Measurements from ENCODE around the gene TOPAZ1.

DNA sequence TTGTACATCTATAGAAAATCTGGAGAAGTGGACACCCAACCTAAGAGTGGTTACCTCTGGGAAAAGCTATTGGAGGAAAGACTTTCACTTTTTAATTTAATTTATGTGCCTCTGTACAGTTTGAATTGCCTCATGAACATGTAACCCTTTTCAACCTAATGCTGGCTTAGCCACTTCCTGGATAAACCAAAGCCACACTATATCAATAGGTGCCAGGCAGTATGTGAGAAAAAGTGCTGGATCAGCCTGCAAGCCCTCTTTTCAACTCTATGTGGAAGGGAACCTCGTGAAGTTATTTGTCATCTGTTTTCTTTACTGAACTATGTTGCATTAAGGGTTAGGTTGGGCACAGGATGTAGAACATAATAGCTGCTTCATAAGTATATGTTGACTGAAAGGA lies 9.3 kb upstream of the TOPAZ1 start:
- TF ChIP-seq POLR2A (IDR thresholded peaks at IDR 0.05) = no peak
- TF ChIP-seq, protein P1, sequence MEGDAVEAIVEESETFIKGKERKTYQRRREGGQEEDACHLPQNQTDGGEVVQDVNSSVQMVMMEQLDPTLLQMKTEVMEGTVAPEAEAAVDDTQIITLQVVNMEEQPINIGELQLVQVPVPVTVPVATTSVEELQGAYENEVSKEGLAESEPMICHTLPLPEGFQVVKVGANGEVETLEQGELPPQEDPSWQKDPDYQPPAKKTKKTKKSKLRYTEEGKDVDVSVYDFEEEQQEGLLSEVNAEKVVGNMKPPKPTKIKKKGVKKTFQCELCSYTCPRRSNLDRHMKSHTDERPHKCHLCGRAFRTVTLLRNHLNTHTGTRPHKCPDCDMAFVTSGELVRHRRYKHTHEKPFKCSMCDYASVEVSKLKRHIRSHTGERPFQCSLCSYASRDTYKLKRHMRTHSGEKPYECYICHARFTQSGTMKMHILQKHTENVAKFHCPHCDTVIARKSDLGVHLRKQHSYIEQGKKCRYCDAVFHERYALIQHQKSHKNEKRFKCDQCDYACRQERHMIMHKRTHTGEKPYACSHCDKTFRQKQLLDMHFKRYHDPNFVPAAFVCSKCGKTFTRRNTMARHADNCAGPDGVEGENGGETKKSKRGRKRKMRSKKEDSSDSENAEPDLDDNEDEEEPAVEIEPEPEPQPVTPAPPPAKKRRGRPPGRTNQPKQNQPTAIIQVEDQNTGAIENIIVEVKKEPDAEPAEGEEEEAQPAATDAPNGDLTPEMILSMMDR (IDR thresholded peaks at IDR 0.05) = no peak
